ENCODE results near the gene ASPG.

ASPG gene

GRCh38 chr14:104099096-104100041 lies 13.9 kb downstream of the ASPG start:
- no peak for DNase-seq (ENCODE audit: low read depth)
- no peak overlapping the region for H3K4me3 ChIP-seq (ENCODE audit: low read length)
- no peak for TF ChIP-seq CTCF (conservative IDR thresholded peaks at IDR 0.05; ENCODE audit: low read length)

- no peak for TF ChIP-seq CTCF (conservative IDR thresholded peaks at IDR 0.05; ENCODE audit: low read length)
- no peak overlapping the region for H3K4me3 ChIP-seq (ENCODE audit: low read length)
- DNase-seq (ENCODE audit: low read depth), result no peak
Observed at GRCh38 chr14:104100171-104101085, 14.9 kb downstream of the ASPG start.

- no peak for TF ChIP-seq CTCF (conservative IDR thresholded peaks at IDR 0.05; ENCODE audit: low read length)
- no peak for DNase-seq (ENCODE audit: low read depth)
- H3K4me3 ChIP-seq (ENCODE audit: low read length), result no peak overlapping the region
Observed at GRCh38 chr14:104101086-104101621, 15.7 kb downstream of the ASPG start.

GRCh38 chr14:104101651-104102281 lies 16.3 kb downstream of the ASPG start:
- H3K4me3 ChIP-seq (ENCODE audit: low read length), result no peak overlapping the region
- no peak for TF ChIP-seq CTCF (conservative IDR thresholded peaks at IDR 0.05; ENCODE audit: low read length)
- DNase-seq (ENCODE audit: low read depth), result no peak

- TF ChIP-seq CTCF (conservative IDR thresholded peaks at IDR 0.05; ENCODE audit: low read length), result no peak
- no peak overlapping the region for H3K4me3 ChIP-seq (ENCODE audit: low read length)
- no peak for DNase-seq (ENCODE audit: low read depth)
Observed at GRCh38 chr14:104102282-104102914, 16.9 kb downstream of the ASPG start.

- DNase-seq (ENCODE audit: low read depth), result no peak
- H3K4me3 ChIP-seq (ENCODE audit: low read length), result no peak overlapping the region
- no peak for TF ChIP-seq CTCF (conservative IDR thresholded peaks at IDR 0.05; ENCODE audit: low read length)
Observed at GRCh38 chr14:104103061-104103445, 17.6 kb downstream of the ASPG start.

All from AG10803 (cell line).